22Rv1 (cell line): ENCODE data around the gene LEO1.

Experiments used
- CTCF ChIP-seq: fragments of 450-650 bp; IDR thresholded peaks from 2 replicates; pipeline ENCODE4 v1.5.1; 2017; ENCODE audit warnings: mild to moderate bottlenecking
- ZFX ChIP-seq: fragments of 450-650 bp; IDR thresholded peaks from 2 replicates; pipeline ENCODE4 v1.6.1; 2017; ENCODE audit warnings: antibody characterized with exemption, borderline replicate concordance

GRCh38 chr15:51973220-51973619 is 1.6 kb upstream of the LEO1 start:
- TF ChIP-seq CTCF (no peak), ZFX (no peak)
